HG03558 (cell line): ENCODE data around the gene ARL6IP4.
"Not testable (repeated sequence)": the region's sequence is repeated elsewhere in the genome, so short reads cannot be mapped to it uniquely, and the experiment has no call there.

ENCODE experiments used
- ATAC-seq: cut with Tn5 transposase; IDR thresholded peaks from one replicate; pipeline ENCODE4 v1.9.1; 2021; ENCODE audit warnings: moderate number of reproducible peaks; ENCODE audit not compliant: unreplicated experiment; ENCODE audit errors: extremely low read depth

The ARL6IP4 gene

DNA sequence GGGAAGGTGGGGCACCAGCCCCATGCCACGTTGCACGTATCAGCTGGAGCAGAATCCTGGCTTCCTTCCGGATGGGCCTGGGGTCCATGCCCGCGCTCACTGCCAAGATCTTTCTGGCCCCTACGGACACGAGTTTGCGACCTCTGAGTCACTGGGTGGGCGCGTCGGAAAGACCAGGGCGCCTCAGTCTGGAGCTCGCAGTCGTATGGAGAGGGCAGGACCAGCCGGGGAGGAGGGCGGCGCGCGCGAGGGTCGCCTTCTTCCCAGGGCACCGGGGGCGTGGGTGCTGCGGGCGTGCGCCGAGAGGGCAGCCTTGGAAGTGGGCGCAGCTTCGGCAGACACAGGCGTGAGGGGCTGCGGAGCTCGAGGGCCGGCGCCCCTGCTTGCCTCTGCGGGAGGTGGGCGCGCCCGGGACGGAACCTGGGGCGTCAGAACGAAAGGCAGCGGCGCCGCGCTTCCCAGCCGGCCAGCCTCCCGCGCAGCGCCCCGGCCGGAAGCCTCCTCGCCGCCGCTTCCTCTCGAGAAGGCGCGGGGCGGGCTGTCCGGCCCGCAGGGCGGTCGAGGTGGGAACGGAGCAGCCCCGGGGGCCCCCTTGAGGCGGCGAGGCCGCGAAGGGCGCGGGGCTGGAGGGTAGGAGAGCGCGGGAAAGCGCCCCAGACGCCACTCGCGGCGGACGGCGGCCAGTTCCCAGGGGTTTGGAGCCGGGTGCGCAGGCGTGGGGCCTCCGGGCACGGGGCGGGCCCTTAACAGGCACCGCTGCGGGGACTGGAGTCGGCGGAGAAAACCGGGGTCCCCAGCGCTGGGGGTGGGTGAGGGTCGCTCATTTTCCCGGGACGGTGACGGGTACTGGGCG lies at the start of gene ARL6IP4:
Gene ARL6IP4, plus strand, starts transcription at position 499 of the 853 bp plus-strand sequence. CDS start 459 bp downstream, outside the sequence.
- ATAC-seq: no peak

DNA sequence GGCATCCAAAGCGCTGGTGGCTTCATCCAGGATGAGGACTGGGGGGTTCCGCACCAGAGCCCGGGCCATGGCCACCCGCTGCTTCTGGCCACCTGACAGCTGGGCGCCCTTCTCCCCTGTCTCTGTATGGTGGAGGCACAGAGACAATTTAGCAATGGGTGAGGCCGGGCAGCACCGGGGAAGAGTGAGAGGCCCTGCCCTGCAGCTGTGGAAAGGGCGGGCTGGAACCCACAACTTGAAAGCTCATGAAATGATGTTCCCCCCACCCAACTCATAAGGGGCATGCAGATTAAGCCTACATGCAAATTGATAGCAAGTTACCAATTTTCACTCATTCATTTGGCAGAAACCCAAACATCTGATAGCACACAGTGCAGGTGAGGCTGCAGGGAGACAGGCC lies 48.3 kb upstream of the ARL6IP4 start:
- ATAC-seq: no peak

DNA sequence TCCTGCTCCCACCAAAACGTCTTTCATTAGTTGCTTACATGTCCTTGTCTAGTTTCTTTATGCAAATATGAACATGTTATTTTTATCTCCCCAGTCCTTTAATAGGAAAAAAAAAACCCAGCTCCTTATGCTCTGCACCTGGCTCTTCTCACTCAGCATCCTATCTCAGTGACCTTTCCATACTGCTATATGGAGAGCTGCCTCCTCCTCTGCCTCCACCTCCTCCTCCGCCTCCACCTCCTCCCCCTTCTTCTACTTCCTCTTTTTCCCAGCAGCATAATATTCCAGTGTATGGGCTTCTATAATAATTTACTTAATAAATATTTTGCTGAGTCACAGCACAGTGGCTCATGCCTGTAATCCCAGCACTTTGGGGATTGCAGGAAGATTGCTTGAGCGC lies 45.8 kb upstream of the ARL6IP4 start:
- no peak for ATAC-seq

DNA sequence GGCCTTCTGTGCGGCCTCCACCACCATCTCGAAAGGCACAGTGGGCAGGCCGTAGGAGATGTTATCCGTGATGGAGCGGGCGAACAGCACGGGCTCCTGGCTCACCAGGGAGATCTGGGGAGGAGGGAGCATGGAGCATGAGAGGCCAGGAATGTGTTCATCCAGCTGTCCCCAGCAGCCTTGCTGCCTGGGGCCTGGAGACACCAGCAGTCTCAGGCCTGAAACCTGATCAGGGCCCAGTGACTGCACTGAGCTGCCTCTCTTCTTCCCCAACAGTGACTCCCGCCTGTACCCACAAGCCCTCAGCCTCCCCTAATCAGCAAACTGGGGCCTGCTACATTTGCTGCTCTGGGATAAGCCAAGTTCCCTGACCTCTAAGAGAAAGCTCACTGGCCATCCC lies 45.2 kb upstream of the ARL6IP4 start:
- ATAC-seq: no peak

DNA sequence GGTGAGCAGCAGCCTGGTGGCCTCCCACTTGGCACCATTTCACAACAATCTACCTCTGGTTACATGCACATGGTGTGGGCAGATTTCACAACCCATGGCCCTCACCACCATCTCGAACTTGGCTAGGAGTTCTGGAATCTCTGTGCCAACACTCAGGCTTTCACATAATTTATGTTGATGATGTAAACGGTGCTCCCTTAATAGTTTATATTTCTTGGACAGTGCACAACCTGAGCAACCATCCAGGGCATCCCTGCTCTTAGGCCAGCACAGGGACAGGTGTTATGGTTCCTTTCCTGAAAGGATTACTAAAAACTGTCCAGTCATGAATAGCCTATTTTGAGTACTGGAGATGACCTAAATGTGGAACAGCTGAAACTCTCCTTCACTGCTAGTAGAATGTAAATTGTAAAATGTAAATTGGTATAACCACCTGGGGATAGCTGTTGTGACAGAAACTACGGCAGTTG lies 42.8 kb upstream of the ARL6IP4 start:
- no peak for ATAC-seq

DNA sequence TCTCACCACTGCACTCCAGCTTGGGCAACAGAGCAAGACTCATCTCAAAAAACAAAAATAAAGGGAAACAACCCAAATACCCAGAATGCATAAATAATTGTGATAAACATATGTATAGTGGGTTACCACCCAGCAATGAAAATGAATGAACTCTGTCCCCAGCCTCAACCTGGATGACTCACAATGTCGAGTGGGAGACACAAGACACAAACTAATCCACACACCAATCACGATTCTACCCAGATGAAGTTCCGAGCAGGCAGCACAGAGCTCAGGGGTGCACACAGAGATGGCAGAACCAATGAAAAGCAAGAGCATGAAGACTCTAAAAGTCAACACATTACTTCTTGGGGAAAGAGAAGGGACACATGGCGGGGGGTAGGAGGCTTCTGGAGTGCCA lies 41.4 kb upstream of the ARL6IP4 start:
- no peak for ATAC-seq

DNA sequence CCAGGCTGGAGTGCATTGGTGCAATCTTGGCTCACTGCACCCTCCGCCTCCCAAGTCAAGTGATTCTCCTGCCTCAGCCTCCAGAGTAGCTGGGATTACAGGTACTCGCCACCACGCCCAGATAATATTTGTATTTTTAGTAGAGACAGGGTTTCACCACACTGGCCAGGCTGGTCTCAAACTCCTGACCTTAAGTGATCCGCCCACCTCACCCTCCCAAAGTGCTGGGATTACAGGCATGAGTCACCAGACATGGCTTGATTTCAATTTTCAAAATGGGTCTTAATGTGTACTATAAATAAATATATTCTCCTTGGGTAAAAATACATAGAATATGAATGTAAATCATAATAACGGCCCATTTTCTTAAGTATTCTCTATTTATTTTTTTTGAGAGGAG lies 39.1 kb upstream of the ARL6IP4 start:
- not testable (repeated sequence) for ATAC-seq

DNA sequence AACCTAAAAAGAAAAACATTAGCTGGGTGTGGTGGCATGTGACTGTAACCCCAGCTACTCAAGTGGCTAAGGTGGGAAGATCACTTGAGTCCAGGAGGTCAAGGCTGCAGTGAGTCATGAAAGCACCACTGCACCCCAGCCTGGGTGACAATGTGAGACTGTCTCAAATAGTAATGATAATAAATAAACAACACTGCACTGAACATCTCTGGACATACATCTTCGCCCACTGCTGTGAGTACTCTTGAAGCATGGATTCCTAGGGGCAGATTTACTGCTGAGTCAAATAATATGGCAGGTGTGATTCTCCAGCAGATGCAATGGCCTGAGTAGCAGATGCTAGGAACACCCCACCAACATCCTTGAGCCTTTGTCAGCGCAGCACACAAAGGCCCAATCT lies 37.8 kb upstream of the ARL6IP4 start:
- no peak for ATAC-seq

DNA sequence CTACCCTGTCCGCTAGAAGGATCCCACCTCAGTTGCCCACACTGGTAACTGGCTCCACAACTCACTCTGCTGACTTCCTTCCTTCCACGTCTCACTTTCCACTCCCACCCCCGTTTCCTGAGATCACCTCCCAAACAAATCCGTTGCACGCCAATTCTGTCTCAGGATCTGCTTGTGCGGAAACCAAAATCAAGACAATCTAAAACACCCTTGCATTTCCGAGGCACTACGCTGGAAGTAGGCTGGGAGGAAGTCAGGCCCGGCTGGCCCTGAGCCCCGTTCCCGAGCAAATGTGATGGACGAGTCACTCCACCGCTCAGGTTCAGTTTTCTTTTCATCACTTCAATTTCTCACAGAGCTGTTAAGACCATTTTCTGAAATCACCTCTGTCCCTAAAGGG lies 37.3 kb upstream of the ARL6IP4 start:
- ATAC-seq: no peak

DNA sequence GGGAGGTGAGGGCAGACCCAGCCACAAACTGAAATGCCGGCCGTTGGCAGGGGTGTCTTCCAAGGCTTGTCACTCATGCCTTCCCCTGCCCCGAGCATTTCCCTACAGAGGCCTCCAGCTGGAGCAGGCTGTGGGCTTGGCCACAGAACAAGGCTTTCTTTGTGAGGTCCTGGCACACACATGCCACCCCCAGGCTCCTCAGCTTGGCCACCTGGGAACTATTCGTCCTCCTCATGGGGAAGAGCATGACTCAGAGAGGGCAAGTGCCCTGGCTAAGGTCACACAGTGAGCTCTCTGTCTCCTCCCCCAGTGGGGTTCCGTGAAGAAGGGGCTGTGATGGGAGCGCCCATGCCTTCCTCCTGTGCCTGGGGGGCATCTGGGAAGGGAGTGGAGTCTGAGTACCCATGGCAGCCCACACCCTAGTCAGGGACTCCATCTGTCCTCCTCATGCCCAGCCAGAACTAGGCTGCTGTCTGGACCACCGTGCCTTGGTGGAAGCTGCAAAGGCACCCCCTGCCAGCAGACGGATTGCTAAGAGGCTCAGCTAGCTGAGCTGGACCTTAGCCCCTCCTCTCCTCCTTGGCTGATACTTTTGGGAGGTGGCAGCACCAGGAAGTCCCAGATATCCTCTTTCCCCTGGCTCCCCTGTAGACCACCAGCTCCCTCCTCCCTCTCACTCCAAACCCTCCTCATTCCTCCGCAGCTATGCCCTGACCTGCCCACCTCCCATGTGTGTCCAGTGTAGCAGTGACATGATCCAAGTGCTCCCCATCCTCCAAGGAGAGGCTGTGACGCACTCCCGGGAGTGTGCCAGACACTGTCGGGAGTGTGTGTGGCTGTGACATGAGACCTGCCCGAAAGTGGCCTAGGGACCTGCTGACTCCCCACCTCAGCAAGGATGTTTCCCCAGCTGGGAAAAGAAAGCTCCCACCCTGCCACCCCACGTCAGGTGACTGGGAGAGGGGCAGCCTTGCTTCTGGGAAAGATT lies 35.6 kb upstream of the ARL6IP4 start:
- no peak for ATAC-seq

DNA sequence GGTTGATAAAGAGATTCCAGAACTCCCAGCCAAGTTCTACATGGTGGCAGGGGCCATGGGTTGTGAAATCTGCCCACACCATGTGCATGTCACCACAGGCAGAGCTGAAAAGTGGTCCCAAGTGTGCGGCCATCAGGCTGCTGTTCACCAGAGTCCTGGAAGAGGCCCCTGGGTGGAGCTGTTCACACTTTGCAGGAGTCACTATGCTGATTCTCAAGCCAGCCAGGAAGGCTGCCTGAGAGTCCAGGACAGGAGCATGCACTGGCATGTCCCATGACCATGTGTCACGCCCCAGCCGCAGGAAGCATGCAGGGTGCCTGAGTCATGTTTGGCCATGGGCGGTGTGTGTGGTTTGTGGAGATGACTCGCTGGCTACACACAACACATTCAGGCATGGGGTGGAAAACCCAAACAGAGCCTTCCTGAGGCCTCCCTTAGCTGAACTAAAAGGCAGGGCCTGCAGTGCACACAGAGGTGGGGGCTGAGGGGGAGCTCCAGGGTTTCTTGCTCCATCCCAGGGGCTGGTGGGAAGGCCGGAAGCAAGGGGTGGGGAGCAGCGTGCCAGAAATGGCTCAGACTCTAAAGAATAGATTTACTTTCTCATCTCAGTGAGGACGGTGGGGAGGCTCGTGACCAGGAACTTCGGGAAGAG lies 33.7 kb upstream of the ARL6IP4 start:
- ATAC-seq: no peak

DNA sequence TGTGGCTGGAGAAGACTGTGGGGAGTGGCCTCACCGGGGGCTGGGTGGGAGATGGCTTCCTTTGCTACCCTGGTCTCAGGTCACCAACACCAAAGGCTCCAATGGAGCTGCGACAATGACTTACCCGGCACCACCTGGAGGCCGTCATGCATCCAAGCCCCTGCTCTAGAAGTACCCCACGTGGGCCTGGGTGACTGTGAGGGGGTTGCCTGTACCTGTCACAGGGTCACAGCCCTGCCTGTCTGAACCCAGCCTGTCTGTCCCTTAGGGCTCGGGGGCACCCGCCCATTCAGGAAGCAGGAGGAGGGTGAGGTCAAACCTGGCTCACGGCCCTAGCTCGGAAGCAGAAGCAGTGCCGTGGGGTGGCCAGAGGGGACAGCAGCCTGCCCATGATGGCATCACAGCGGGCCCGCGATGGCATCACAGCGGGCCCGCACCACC lies 33.1 kb upstream of the ARL6IP4 start:
- ATAC-seq: no peak

DNA sequence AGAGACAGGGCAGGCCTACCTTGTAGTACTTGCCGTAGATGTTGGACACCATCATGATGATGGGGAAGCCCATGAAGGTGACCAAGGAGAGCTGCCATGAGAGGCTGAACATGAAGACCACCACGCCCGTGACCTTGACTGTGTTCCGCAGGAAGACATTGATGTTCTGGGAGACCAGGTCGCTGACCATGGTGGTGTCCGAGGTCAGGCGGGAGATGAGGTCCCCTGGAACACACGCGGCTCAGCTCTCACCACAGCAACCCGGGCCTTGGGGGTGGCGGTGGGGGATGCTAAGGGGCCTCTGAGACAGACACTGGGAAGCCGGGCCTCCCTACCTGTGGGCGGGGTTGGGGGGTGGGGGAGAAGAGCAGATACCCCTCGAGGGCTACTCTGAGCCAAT lies 31.9 kb upstream of the ARL6IP4 start:
- ATAC-seq: no peak

DNA sequence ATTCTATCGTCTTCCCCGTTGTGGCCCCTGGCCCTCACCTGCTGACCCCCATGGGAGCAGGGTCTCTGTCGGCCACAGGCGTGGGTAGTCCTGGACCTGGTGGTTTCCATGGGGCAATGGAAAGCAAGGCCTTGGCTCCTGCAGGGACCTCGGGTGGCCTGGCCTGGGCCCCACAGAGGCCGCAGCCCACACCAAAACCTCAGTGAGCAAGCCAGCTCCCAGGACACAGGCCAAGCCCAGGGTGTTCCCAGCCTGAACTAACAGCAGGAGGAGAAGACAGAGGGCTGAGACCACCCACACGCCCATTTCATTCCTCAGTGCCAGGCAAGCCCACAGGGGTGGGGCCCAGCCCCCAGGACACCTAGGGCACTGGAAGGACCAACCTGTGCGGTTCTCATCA lies 31.1 kb upstream of the ARL6IP4 start:
- no peak for ATAC-seq

DNA sequence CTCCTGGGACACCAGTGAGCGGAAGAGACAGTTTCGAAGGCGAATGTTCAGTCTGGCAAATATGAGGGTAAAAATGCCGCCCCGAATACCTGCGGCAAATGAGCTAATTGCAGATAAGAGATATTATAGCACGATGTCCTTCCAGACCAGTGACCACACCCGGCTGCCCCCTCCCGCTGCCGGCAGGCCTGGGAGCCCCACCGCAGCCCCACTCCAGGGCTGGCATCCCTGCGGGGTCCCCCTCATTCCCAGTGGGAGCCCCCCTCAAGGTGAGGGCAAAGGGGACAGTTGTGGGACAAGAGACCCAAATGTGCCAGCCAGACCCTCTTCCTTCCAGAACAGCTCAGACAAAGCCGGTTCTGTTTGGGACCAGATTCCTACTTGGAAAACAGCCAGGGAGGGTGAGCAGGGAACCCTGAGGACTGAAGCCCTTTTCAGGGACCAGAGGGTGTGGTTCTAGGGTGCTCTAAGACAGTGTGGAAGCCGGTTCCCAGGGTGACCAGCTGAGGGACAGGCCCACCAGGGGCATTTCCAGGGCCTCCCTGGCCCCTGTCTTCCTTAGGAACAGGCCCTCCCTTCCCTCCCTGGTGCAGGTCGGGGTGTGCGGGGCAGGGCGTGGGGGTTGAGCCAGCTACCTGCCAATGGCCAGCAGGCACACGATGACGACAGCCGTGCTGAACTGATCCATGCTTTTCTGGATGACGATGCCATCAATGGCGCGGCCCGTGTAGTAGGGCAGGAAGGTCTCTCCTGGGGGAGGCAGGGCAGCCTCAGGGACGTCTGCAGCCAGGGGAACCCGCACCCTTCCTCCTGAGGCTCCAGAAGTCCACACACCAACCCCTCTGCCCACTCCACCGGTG lies 30.4 kb upstream of the ARL6IP4 start:
- no peak for ATAC-seq

DNA sequence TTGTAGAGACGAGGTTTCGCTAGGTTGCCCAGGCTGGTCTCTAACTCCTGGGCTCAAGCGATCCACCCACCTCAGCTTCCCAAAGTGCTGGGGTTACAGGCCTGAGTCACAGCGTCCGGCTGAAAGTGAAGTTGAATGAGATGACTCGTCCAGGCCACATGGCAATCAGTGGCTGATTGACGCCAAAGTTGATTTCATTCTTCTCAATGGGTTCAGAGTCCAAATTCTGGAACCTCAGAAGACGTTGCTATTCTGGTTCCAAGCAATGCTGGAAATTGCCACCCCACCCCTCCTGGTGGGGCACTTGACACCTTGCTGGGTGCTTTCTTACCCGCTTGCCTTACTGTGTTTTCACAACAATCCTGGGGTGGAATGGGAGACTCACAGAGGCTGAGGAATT lies 29.1 kb upstream of the ARL6IP4 start:
- ATAC-seq: no peak

DNA sequence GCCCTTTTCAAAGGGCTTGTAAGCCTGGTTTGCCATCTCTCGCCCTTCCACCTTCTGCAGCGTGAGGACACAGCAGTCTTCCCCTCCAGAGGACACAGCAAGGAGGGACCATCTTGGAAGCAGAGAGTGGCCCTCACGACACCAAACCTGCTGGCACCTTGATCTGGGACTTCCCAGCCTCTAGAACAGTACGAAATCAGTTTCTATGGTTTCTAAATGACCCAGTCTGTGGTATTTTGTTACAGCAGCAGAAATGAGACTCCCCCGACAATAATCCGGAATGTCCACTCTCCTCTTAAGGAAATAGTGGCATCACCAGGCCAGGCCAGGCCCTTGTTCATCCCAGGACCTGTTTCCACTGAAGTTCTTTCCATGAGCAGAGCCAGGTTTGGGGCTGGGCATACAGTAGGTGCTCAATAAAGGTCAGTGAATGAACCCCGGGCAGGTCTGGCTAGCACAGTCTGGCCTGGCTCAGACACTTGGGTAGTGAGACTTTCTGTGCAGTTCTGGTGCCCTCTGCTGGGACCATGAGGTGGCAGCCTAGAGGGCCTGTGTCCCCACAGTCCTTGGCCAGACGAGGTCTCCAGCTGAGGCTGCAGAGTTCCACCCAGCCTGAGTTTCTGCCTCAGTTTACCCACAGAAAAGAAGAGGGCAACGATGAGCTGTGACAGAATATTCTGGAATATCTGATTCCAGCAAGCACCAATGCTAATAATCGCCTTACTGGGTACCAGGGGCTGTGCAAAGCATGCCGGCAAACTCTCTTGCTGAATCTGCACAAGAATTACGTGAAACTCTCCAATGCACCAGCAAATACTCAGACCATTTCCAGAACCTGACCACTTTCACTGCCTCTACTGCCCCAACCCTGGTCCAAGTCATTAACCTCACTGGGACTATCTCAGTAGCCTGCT lies 28.2 kb upstream of the ARL6IP4 start:
- ATAC-seq: no peak

DNA sequence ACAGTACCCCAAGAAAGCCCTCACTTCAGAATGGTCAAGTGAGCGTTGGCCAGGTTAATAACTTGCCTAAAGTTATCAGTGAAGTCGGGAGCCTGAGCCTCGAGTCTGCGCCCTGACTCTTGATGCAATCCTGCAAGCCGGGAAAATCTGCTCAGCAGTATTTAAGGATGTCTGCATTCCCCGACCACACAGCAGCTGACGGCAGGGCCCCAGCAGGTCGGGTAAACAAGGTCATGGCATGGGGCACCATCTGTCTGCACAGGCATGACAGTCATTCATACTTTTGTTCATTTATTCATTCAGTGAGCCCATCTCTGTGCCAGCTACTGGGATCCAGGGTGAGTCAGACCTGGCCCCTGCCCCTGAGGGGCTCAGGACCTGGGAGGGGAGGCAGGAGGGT lies 25.3 kb upstream of the ARL6IP4 start:
- ATAC-seq: no peak

DNA sequence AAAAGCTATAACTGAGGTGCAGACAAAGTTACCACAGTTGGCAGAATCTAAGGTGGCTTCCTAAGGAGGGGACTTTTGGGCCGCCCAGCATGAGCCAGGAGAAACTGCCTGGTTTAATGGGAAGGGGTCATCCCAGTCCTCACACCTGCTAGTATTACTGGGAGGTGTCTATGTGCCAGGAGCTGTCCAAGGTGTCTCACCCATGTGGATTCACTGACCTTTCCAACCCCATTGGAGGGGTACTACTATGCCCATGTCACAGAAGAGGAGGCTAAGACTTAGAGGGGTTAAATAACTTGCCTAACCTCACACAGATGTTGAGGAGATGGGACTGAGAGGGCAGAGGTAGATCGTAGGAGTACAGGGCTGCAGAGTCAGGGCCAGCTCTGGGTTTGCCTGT lies 24.4 kb upstream of the ARL6IP4 start:
- no peak for ATAC-seq
